Measurements from ENCODE around the gene USP49. TPM values are rescaled to one million over a fixed set of nuclear protein-coding genes. Genes with fewer than 3 reads are reported as not detected.
A peak's percentile ranks its signal among the peaks of the same experiment; 100 is the strongest.

USP49 gene
- total and polyA plus RNA-seq, 2 of the 4 experiments (the other 2 are of a cell fraction): 1.4 to 2.1 TPM

DNA sequence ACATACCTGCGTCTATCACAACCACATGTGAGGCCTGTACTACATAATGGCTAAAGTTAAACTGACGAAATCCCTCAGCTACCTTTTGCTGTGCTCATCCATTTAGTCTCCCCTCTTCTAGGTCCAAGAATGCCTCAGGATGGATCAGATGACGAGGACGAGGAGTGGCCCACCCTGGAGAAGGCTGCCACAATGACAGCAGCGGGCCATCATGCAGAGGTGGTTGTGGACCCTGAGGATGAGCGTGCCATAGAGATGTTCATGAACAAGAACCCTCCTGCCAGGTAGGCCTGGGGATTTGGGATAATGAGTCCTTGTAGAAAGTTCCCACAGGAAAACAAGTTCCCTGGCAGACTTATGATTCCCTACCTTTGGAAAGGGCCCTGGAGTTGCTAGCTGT is 32.1 kb upstream of the USP49 start:
- no peak for ATAC-seq (ENCODE audit: low read depth)
- H4K8ac ChIP-seq (ENCODE audit: low read depth in 2 of 2, low read length in 2 of 2): 0 out of 4 replicates have a peak overlapping the region, but pooled peaks of 1 of the 2 experiments have one; percentile 6
- in situ Hi-C loops (cut with MboI; ENCODE audit: low sequenced_read_pairs) (no loop called here), dilution Hi-C loops (cut with HindIII; ENCODE audit: low sequenced_read_pairs, unreplicated experiment) (loop anchor here (10.0 kb wide), 1 partner anchor 118 kb away; no protein-coding TSS in a partner anchor), intact Hi-C loops (cut with micrococcal nuclease) (no loop called here)
- peaks cover 47% of the 10 kb centered on the region for H3K36me3 ChIP-seq (ENCODE audit: control insufficient read depth, insufficient read depth, low read length)
- DNase-seq: no peak
- H3K9me1 ChIP-seq (ENCODE audit: insufficient read depth, low read length): peaks cover 14% of the 10 kb centered on the region; the same call in 1 of the 2 replicates
- CTCF ChIA-PET: interaction anchor here (0.7 to 1.2 kb wide), 3 partner anchors 9 to 126 kb away, joined by 3 read pairs; no protein-coding TSS in a partner anchor
- POLR2A ChIA-PET (ENCODE audit: unreplicated experiment): no interaction called here
- H2AK9ac ChIP-seq (replicated peaks; ENCODE audit: low read depth, low read length, poor library complexity): no peak overlapping the region
- H3K79me1 ChIP-seq (ENCODE audit: low read depth in 1 of 2, low read length in 2 of 2): peaks cover 29 to 54% of the 10 kb centered on the region in 2 experiments
- no peaks in the 10 kb centered on the region for H3K9me3 ChIP-seq (ENCODE audit: control insufficient read depth, insufficient read depth, low read length)
- H3K27ac ChIP-seq (ENCODE audit: insufficient read depth, low read length): no peak overlapping the region
- TF ChIP-seq, protein P1, sequence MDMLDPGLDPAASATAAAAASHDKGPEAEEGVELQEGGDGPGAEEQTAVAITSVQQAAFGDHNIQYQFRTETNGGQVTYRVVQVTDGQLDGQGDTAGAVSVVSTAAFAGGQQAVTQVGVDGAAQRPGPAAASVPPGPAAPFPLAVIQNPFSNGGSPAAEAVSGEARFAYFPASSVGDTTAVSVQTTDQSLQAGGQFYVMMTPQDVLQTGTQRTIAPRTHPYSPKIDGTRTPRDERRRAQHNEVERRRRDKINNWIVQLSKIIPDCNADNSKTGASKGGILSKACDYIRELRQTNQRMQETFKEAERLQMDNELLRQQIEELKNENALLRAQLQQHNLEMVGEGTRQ (IDR thresholded peaks at IDR 0.05; ENCODE audit: low read depth, low read length): no peak
- TF ChIP-seq SMC3 (IDR thresholded peaks at IDR 0.05; ENCODE audit: low read depth, low read length) (no peak), CEBPB (IDR thresholded peaks at IDR 0.05; ENCODE audit: low read depth, low read length) (no peak), NFE2L2 (IDR thresholded peaks at IDR 0.05; ENCODE audit: low read depth, low read length) (no peak), CHD1 (IDR thresholded peaks at IDR 0.05; ENCODE audit: low read depth, low read length) (no peak), RCOR1 (IDR thresholded peaks at IDR 0.05; ENCODE audit: insufficient replicate concordance, low read length) (no peak), MAZ (IDR thresholded peaks at IDR 0.05; ENCODE audit: borderline replicate concordance, low read depth, low read length) (no peak), POLR2A (IDR thresholded peaks at IDR 0.05; ENCODE audit: low read depth, low read length) (no peak), BHLHE40 (IDR thresholded peaks at IDR 0.05; ENCODE audit: low read depth, low read length) (no peak), RFX5 (IDR thresholded peaks at IDR 0.05; ENCODE audit: low read depth, low read length) (no peak), RAD21 (IDR thresholded peaks at IDR 0.05; ENCODE audit: low read length) (no peak), MXI1 (IDR thresholded peaks at IDR 0.05; ENCODE audit: borderline replicate concordance, low read depth, low read length) (no peak), MAFK (IDR thresholded peaks at IDR 0.05; ENCODE audit: low read depth, low read length) (no peak), FOS (IDR thresholded peaks at IDR 0.05; ENCODE audit: low read depth, low read length) (no peak)
- TF ChIP-seq, protein P2, sequence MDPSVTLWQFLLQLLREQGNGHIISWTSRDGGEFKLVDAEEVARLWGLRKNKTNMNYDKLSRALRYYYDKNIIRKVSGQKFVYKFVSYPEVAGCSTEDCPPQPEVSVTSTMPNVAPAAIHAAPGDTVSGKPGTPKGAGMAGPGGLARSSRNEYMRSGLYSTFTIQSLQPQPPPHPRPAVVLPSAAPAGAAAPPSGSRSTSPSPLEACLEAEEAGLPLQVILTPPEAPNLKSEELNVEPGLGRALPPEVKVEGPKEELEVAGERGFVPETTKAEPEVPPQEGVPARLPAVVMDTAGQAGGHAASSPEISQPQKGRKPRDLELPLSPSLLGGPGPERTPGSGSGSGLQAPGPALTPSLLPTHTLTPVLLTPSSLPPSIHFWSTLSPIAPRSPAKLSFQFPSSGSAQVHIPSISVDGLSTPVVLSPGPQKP (IDR thresholded peaks at IDR 0.05; ENCODE audit: borderline replicate concordance, low read depth, low read length): no peak
- TF ChIP-seq, protein P3, sequence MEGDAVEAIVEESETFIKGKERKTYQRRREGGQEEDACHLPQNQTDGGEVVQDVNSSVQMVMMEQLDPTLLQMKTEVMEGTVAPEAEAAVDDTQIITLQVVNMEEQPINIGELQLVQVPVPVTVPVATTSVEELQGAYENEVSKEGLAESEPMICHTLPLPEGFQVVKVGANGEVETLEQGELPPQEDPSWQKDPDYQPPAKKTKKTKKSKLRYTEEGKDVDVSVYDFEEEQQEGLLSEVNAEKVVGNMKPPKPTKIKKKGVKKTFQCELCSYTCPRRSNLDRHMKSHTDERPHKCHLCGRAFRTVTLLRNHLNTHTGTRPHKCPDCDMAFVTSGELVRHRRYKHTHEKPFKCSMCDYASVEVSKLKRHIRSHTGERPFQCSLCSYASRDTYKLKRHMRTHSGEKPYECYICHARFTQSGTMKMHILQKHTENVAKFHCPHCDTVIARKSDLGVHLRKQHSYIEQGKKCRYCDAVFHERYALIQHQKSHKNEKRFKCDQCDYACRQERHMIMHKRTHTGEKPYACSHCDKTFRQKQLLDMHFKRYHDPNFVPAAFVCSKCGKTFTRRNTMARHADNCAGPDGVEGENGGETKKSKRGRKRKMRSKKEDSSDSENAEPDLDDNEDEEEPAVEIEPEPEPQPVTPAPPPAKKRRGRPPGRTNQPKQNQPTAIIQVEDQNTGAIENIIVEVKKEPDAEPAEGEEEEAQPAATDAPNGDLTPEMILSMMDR (conservative IDR thresholded peaks at IDR 0.05; ENCODE audit: low read depth, low read length): no peak
- H3K14ac ChIP-seq (replicated peaks; ENCODE audit: low read depth, low read length): no peak overlapping the region
- no peak overlapping the region for H3K4me2 ChIP-seq (ENCODE audit: low read depth, low read length)
- WGBS, 2 experiments (ENCODE audit: extremely low coverage in 2 of 2, insufficient read length in 1 of 2): 90% methylated on average over 2 of the region's 6 CpGs; no CpG with 5 or more reads in 1 of the 2 experiments
- H2BK5ac ChIP-seq (ENCODE audit: low read depth, low read length, poor library complexity, severe bottlenecking): peak overlapping the region; percentile 47
- H2AFZ ChIP-seq (replicated peaks; ENCODE audit: low read length, poor library complexity): no peak overlapping the region
- H4K20me1 ChIP-seq (ENCODE audit: insufficient read depth, low read length): peaks cover 27% of the 10 kb centered on the region
- BruUV-seq (replicated peaks): no TSS peak
- no peak overlapping the region for H2BK20ac ChIP-seq (ENCODE audit: low read depth, low read length)
- no peak overlapping the region; the same call in 1 of the 2 replicates for H4K5ac ChIP-seq (ENCODE audit: low read depth, low read length)
- no peak overlapping the region for H2BK120ac ChIP-seq (ENCODE audit: low read depth, low read length)
- no peak overlapping the region for H2BK15ac ChIP-seq (ENCODE audit: low read depth, low read length)
- no peak overlapping the region for H3K9ac ChIP-seq (ENCODE audit: low read depth, low read length)
- H3K4me1 ChIP-seq (ENCODE audit: control insufficient read depth, insufficient read depth, low read length): peaks cover 5% of the 10 kb centered on the region
- no peak overlapping the region for H3K23ac ChIP-seq (ENCODE audit: low read depth, low read length)
- no peaks in the 10 kb centered on the region for H3K27me3 ChIP-seq (ENCODE audit: control insufficient read depth, insufficient read depth, low read length)
- no peak overlapping the region for H4K91ac ChIP-seq (ENCODE audit: insufficient read depth, low read depth, low read length)
- no peak overlapping the region for H3K56ac ChIP-seq (ENCODE audit: extremely low read depth, insufficient read depth, low read length)
- no peak overlapping the region for H3K4ac ChIP-seq (ENCODE audit: low read depth, low read length)
- H3K4me3 ChIP-seq (ENCODE audit: insufficient read depth, low read depth, low read length): no peak overlapping the region
- H3K18ac ChIP-seq (ENCODE audit: low read depth, low read length): no peak overlapping the region
- H2AK5ac ChIP-seq (ENCODE audit: low read depth, low read length): 0 out of 2 replicates have a peak overlapping the region, but pooled peaks have one; percentile 0

Measured in IMR-90 (cell line).